Stomach (tissue), 9 donors: ENCODE results near the gene ELP1. TPM values are rescaled to one million over a fixed set of nuclear protein-coding genes. Genes with fewer than 3 reads are reported as not detected.

Experiments used
- DNase-seq, 2 donors: peaks; one replicate each; pipeline versions ENCODE4 v3.0.0 to v3.0.0-alpha.2; 2013 to 2019
- H3K27ac ChIP-seq, 5 donors: fragments of 200-600 bp in 4 of 5; sonication (generic) in 4 of 5; one replicate each; pipeline ENCODE4 v1.5.1; 2013 to 2019; ENCODE audit warnings: mild to moderate bottlenecking in 1 of 5, moderate library complexity in 1 of 5
- H3K27me3 ChIP-seq, 3 donors: fragments of 200-600 bp; sonication (generic); one replicate each; pipeline ENCODE4 v1.5.1; 2017 to 2019; ENCODE audit warnings: mixed run types in 1 of 3
- H3K36me3 ChIP-seq, 4 donors: fragments of 200-600 bp; sonication (generic); 1 replicate in 3 of 4; 2 replicates in 1 of 4; pipeline ENCODE4 v1.5.1; 2016 to 2019
- H3K4me1 ChIP-seq, 4 donors: fragments of 200-600 bp; sonication (generic); one replicate each; pipeline ENCODE4 v1.5.1; 2016 to 2019
- H3K4me3 ChIP-seq, 4 donors: fragments of 200-600 bp; sonication (generic) in 3 of 4; one replicate each; pipeline ENCODE4 v1.5.1; 2016 to 2019; ENCODE audit warnings: mild to moderate bottlenecking in 1 of 4
- H3K9me3 ChIP-seq, 4 donors: fragments of 200-600 bp; sonication (generic); one replicate each; pipeline ENCODE4 v1.5.1; 2016 to 2019
- EP300 ChIP-seq: sonication (generic); formaldehyde crosslinking; IDR thresholded peaks from one replicate; pipeline ENCODE4 v1.6.1; 2017; ENCODE audit warnings: antibody characterized with exemption
- POLR2A ChIP-seq, 4 donors: fragments of 450-650 bp; IDR thresholded peaks; one replicate each; pipeline ENCODE4 v1.6.1; 2016; ENCODE audit warnings: antibody characterized with exemption in 4 of 4, control low read depth in 2 of 4, mild to moderate bottlenecking in 1 of 4, moderate library complexity in 1 of 4
- POLR2AphosphoS5 ChIP-seq, 3 donors: sonication (generic); formaldehyde crosslinking; IDR thresholded peaks; one replicate each; pipeline ENCODE4 v1.6.1; 2016; ENCODE audit warnings: antibody characterized with exemption in 3 of 3
- WGBS, 5 donors: extraction: QIAGEN DNeasy Blood & Tissue Kit in 3 of 5; methylation state at CpG; one replicate each; pipeline versions ENCODE4 v1.1.5 to v1.1.7; 2013 to 2018; 5-methylcytosine and 5-hydroxymethylcytosine counted together
- intact Hi-C: fragments of 100-400 bp; cut with DNase I; formaldehyde crosslinking; loops from one replicate; pipeline ENCODE4 v1.15.1; 2023; ENCODE audit warnings: low total_unique reads
- polyA plus RNA-seq, 3 donors: library from polyadenylated mRNA; stranded (reverse); fragments of 200-250 nt; gene quantifications; one replicate each; pipeline ENCODE4 v1.2.3, GENCODE V29; 2013
- total RNA-seq, 5 donors: library from RNA; depleted of rRNA; stranded (reverse); fragments of >200 nt; gene quantifications; one replicate each; pipeline versions ENCODE4 v1.1.0 to v1.2.3, GENCODE V29; 2014 to 2016
- TF ChIP-seq, protein P1 (sequence below), 7 experiments: fragments of 450-650 bp in 4 of 7; fragments of 200-600 bp in 3 of 7; sonication (generic) in 3 of 7; IDR thresholded peaks; one replicate each; pipeline ENCODE4 v1.5.1; 2016 to 2019; ENCODE audit warnings: antibody characterized with exemption in 7 of 7, control low read depth in 2 of 7, mild to moderate bottlenecking in 1 of 7
- donor health status: healthy with polysubstance abuse.
- donor health status: Bipolar disorder and iron deficiency.
- donor health status: healthy.

The ELP1 gene
- total and polyA plus RNA-seq, 8 donors: 6.0 to 47.3 (median 19.0) TPM

DNA sequence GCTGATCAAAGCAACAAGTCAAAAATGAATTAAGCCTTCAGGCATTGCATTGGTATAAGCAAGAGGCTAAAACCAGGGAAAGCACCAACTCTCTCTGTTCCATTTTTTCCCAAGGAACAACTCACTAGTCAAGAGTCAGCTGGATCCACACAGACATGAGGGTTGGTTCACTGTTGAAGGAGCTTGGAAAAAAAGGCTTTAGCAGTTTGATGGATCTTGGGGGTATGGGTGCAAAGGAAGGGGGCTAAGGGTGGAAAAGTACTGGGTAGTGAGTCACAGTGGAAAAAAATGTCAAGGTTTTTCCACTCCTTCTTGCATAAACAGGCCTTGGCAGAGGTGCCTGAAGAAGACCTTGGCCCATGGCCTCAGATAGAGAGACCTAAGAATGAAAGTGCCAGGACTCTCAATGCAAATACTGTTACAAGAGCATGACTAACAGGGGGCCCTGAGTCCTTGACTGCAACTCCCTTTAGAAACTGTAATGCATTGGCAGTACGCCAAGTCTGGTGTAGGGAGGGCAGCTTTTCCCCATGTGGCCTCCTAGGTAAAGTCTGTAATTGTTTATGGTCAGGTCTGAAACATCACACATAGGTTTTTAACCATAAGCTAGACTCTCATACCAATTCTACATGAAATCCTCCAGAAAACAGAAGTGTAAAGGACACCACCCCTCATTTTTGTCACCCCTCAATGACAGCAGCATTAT lies 48.1 kb downstream of the ELP1 start:
- H3K36me3 ChIP-seq: peaks cover 6 to 81% (median 75%) of the 10 kb centered on the region in 4 donors
- TF ChIP-seq POLR2AphosphoS5 (IDR thresholded peaks at IDR 0.05): no peak
- no peak for TF ChIP-seq POLR2A (IDR thresholded peaks at IDR 0.05)
- TF ChIP-seq EP300: no peak
- TF ChIP-seq, protein P1, sequence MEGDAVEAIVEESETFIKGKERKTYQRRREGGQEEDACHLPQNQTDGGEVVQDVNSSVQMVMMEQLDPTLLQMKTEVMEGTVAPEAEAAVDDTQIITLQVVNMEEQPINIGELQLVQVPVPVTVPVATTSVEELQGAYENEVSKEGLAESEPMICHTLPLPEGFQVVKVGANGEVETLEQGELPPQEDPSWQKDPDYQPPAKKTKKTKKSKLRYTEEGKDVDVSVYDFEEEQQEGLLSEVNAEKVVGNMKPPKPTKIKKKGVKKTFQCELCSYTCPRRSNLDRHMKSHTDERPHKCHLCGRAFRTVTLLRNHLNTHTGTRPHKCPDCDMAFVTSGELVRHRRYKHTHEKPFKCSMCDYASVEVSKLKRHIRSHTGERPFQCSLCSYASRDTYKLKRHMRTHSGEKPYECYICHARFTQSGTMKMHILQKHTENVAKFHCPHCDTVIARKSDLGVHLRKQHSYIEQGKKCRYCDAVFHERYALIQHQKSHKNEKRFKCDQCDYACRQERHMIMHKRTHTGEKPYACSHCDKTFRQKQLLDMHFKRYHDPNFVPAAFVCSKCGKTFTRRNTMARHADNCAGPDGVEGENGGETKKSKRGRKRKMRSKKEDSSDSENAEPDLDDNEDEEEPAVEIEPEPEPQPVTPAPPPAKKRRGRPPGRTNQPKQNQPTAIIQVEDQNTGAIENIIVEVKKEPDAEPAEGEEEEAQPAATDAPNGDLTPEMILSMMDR (IDR thresholded peaks at IDR 0.05): no peak
- peak in 1 of 2 donors; percentile 88 for DNase-seq
- peaks cover 0 to 11% (median 3%) of the 10 kb centered on the region in 4 donors for H3K4me1 ChIP-seq
- no peak overlapping the region for H3K27ac ChIP-seq
- H3K4me3 ChIP-seq: no peak overlapping the region
- H3K9me3 ChIP-seq: no peaks in the 10 kb centered on the region
- 49 to 73% (median 50%) methylated on average over 1 of the region's 1 CpG for WGBS, 5 donors
- intact Hi-C loops: no loop called here
- no peaks in the 10 kb centered on the region for H3K27me3 ChIP-seq

DNA sequence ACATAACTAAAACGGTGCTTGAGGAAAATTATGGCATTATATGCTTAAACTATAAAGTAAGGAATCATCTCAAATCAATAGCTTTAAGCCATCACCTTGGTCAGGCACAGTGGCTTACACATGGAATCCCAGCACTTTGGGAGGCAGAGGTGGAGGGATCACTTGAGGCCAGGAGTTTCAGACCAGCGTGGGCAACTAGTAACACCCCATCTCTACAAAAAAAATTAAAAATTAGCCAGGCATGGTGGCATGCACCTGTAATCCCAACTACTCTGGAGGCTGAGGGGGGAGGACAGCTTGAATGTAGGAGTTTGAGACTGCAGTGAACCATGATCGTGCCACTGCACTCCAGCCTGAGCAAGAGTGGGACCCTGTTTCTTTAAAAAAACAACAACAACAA lies 49.2 kb downstream of the ELP1 start:
- 90 to 96% (median 95%) methylated on average over 3 of the region's 3 CpGs for WGBS, 5 donors
- peaks cover 0 to 8% (median 3%) of the 10 kb centered on the region in 4 donors for H3K4me1 ChIP-seq
- no peak overlapping the region for H3K4me3 ChIP-seq
- H3K9me3 ChIP-seq: no peaks in the 10 kb centered on the region
- no peak overlapping the region for H3K27ac ChIP-seq
- DNase-seq: no peak
- peaks cover 7 to 84% (median 75%) of the 10 kb centered on the region in 4 donors for H3K36me3 ChIP-seq
- no peak for TF ChIP-seq EP300
- TF ChIP-seq, protein P1 (IDR thresholded peaks at IDR 0.05): no peak
- intact Hi-C loops: no loop called here
- H3K27me3 ChIP-seq: no peaks in the 10 kb centered on the region

- no peaks in the 10 kb centered on the region for H3K27me3 ChIP-seq
- H3K27ac ChIP-seq: no peak overlapping the region
- 94 to 98% (median 96%) methylated on average over 3 of the region's 3 CpGs for WGBS, 5 donors
- H3K4me3 ChIP-seq: no peak overlapping the region
- intact Hi-C loops: no loop called here
- H3K36me3 ChIP-seq: peaks cover 22 to 84% (median 75%) of the 10 kb centered on the region in 4 donors
- TF ChIP-seq POLR2AphosphoS5 (IDR thresholded peaks at IDR 0.05) (no peak), EP300 (no peak), POLR2A (IDR thresholded peaks at IDR 0.05) (no peak)
- TF ChIP-seq, protein P1 (IDR thresholded peaks at IDR 0.05): no peak
- no peak for DNase-seq
- H3K9me3 ChIP-seq: no peaks in the 10 kb centered on the region
- peaks cover 0 to 6% (median 3%) of the 10 kb centered on the region in 4 donors for H3K4me1 ChIP-seq
Measured at GRCh38 chr9:108883085-108883484, 50.8 kb downstream of the ELP1 start.

DNA sequence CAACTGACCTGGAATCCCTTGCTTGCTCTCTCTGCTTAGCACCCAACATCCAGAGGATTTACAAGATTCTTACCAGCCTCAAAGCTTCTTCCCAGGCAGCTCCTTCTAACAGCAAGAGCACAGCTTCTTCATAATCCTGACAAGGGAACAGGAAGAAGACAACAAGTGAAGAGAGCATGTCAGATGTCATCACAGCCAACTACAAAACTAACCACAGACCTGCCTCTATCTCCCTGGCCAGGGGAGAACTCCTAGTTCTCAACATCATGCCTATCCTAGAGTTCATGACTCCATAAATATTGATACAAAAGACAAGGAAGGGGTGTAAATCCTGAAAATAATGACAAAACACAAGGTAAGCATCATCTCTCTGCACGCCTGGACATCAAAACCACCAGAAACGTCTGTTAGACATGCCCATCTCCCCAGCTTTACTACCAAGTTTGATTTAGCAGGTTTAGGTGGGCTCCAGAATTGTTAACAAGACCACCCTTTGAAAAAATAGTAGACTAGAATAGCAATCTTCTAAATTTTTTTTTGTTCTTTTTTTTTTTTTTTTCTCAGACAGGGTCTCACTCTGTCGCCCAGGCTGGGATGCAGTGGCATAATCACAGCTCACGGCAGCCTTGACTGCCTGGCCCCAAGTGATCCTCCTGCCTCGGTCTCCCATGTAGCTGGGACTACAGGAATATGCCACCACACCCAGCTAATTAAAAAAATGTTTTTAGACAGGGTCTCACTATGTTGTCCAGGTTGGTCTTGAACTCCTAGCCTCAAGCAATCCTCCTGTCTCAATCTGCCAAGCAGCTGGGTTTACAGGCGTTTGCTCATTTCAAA lies 51.7 kb downstream of the ELP1 start:
- no peak overlapping the region for H3K27ac ChIP-seq
- no peak overlapping the region for H3K4me3 ChIP-seq
- WGBS, 5 donors: 91 to 98% (median 96%) methylated on average over 6 of the region's 6 CpGs
- TF ChIP-seq EP300: no peak
- no peak for TF ChIP-seq POLR2A (IDR thresholded peaks at IDR 0.05)
- TF ChIP-seq, protein P1 (IDR thresholded peaks at IDR 0.05): no peak
- TF ChIP-seq POLR2AphosphoS5 (IDR thresholded peaks at IDR 0.05): no peak
- H3K36me3 ChIP-seq: peaks cover 30 to 84% (median 75%) of the 10 kb centered on the region in 4 donors
- no peaks in the 10 kb centered on the region for H3K9me3 ChIP-seq
- H3K27me3 ChIP-seq: no peaks in the 10 kb centered on the region
- no peak for DNase-seq
- intact Hi-C loops: no loop called here
- H3K4me1 ChIP-seq: peaks cover 0 to 6% (median 3%) of the 10 kb centered on the region in 4 donors
